MM.1S (cell line): ENCODE data around the gene MNAT1.

Source experiments
- EZH2 ChIP-seq: fragments of 300-600 bp; sonication (generic); optimal IDR thresholded peaks from 2 replicates; pipeline ENCODE3; 2017; ENCODE audit warnings: low read depth, mild to moderate bottlenecking, antibody characterized with exemption, low read length, mixed read lengths
- EZH2phosphoT487 ChIP-seq: fragments of 300-600 bp; sonication (generic); IDR thresholded peaks from 2 replicates; pipeline ENCODE4 v1.6.1; 2018; ENCODE audit warnings: antibody characterized with exemption, low read length
- TF ChIP-seq, protein P1 (sequence below): fragments of 300-600 bp; sonication (generic); IDR thresholded peaks from 2 replicates; pipeline ENCODE4 v1.5.1; 2016; ENCODE audit warnings: antibody characterized with exemption, low read length, mixed read lengths

DNA sequence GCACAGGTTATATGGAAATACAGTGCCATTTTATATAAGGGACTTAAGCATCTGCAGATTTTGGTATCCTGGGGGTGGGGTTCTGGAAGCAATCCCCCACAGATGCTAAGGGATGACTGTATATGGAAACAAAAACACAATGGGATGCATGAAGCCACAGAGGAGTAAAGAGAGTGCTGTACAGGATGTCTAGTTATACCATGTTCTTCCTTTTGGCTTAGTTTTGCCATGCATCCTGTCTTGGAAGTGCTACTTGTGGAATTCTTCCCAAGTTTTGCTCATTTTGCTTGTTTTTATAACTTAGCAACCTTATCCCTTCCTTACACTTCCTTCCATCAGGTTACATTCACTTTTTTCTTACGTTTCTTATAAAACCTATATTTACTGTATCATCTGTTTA lies 190.7 kb downstream of the MNAT1 start:
- TF ChIP-seq EZH2 (no peak), EZH2phosphoT487 (no peak)
- TF ChIP-seq, protein P1, sequence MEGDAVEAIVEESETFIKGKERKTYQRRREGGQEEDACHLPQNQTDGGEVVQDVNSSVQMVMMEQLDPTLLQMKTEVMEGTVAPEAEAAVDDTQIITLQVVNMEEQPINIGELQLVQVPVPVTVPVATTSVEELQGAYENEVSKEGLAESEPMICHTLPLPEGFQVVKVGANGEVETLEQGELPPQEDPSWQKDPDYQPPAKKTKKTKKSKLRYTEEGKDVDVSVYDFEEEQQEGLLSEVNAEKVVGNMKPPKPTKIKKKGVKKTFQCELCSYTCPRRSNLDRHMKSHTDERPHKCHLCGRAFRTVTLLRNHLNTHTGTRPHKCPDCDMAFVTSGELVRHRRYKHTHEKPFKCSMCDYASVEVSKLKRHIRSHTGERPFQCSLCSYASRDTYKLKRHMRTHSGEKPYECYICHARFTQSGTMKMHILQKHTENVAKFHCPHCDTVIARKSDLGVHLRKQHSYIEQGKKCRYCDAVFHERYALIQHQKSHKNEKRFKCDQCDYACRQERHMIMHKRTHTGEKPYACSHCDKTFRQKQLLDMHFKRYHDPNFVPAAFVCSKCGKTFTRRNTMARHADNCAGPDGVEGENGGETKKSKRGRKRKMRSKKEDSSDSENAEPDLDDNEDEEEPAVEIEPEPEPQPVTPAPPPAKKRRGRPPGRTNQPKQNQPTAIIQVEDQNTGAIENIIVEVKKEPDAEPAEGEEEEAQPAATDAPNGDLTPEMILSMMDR = no peak
